Ectodermal cell (in vitro differentiated cells): Measurements from ENCODE around the gene SZRD1.
"Not testable (repeated sequence)": the region's sequence is repeated elsewhere in the genome, so short reads cannot be mapped to it uniquely, and the experiment has no call there.

Experiments used
- H3K27ac ChIP-seq: 2 replicates; pipeline ENCODE4 v1.7.0; 2013; ENCODE audit warnings: mild to moderate bottlenecking, low read depth, low read length; ENCODE audit not compliant: insufficient read depth, poor library complexity, severe bottlenecking
- H3K27me3 ChIP-seq: 2 replicates; pipeline ENCODE4 v1.7.0; 2013; ENCODE audit warnings: mild to moderate bottlenecking, low read length; ENCODE audit not compliant: insufficient read depth, control insufficient read depth, poor library complexity, severe bottlenecking
- H3K36me3 ChIP-seq: one replicate; pipeline ENCODE4 v1.7.0; 2013; ENCODE audit warnings: low read length; ENCODE audit not compliant: control insufficient read depth, insufficient read depth
- H3K4me1 ChIP-seq: one replicate; pipeline ENCODE4 v1.7.0; 2013; ENCODE audit warnings: low read length; ENCODE audit not compliant: control insufficient read depth, insufficient read depth
- H3K4me3 ChIP-seq: 2 replicates; pipeline ENCODE4 v1.7.0; 2013; ENCODE audit warnings: low read depth, low read length, control low read depth; ENCODE audit not compliant: insufficient read depth
- H3K9me3 ChIP-seq: 2 replicates; pipeline ENCODE4 v1.7.0; 2013; ENCODE audit warnings: mild to moderate bottlenecking, low read length, moderate library complexity; ENCODE audit not compliant: control insufficient read depth
- WGBS, 2 experiments: methylation state at CpG; one replicate each; pipeline ENCODE4 v1.1.7; 2013; ENCODE audit warnings: missing lambda C conversion rate in 2 of 2; 5-methylcytosine and 5-hydroxymethylcytosine counted together

The SZRD1 gene

GRCh38 chr1:16343276-16343675, 23.8 kb upstream of the SZRD1 start:
- not testable (repeated sequence) for H3K27me3 ChIP-seq, H3K4me3 ChIP-seq, H3K27ac ChIP-seq, H3K36me3 ChIP-seq, H3K4me1 ChIP-seq, H3K9me3 ChIP-seq
- WGBS, 2 experiments: 90% methylated on average over 6 of the region's 6 CpGs

GRCh38 chr1:16348414-16349182, 18.4 kb upstream of the SZRD1 start:
- no peaks in the 10 kb centered on the region for H3K27me3 ChIP-seq
- no peak overlapping the region for H3K27ac ChIP-seq
- no peaks in the 10 kb centered on the region for H3K36me3 ChIP-seq
- no peak overlapping the region for H3K4me3 ChIP-seq
- H3K9me3 ChIP-seq: no peaks in the 10 kb centered on the region
- peaks cover 6% of the 10 kb centered on the region for H3K4me1 ChIP-seq
- 91 to 94% methylated on average over 13 of the region's 14 CpGs for WGBS, 2 experiments

GRCh38 chr1:16349847-16350406, 17.1 kb upstream of the SZRD1 start:
- no peak overlapping the region for H3K27ac ChIP-seq
- no peaks in the 10 kb centered on the region for H3K9me3 ChIP-seq
- peaks cover 6% of the 10 kb centered on the region for H3K4me1 ChIP-seq
- H3K36me3 ChIP-seq: no peaks in the 10 kb centered on the region
- 91 to 92% methylated on average over 2 of the region's 2 CpGs for WGBS, 2 experiments
- no peaks in the 10 kb centered on the region for H3K27me3 ChIP-seq
- H3K4me3 ChIP-seq: no peak overlapping the region

GRCh38 chr1:16351456-16351993, 15.5 kb upstream of the SZRD1 start:
- peak overlapping the region; percentile 83 for H3K4me3 ChIP-seq
- no peaks in the 10 kb centered on the region for H3K9me3 ChIP-seq
- H3K27ac ChIP-seq: no peak overlapping the region
- no peaks in the 10 kb centered on the region for H3K27me3 ChIP-seq
- H3K4me1 ChIP-seq: peaks cover 6% of the 10 kb centered on the region
- WGBS, 2 experiments: 0 to 1% methylated on average over 20 of the region's 20 CpGs
- H3K36me3 ChIP-seq: no peaks in the 10 kb centered on the region

GRCh38 chr1:16351994-16352841, 14.8 kb upstream of the SZRD1 start, which contains the start of gene FBXO42:
Gene FBXO42 (minus strand): TSS chr1:16352480. CDS start chr1:16315418, 37,062 bp downstream.
- Histone ChIP-seq H3K9me3 (no peaks in the 10 kb centered on the region), H3K27ac (peak within 1 kb of the TSS; percentile 53), H3K4me3 (peak within 1 kb of the TSS; percentile 83), H3K4me1 (peaks cover 6% of the 10 kb centered on the region), H3K36me3 (no peaks in the 10 kb centered on the region), H3K27me3 (no peaks in the 10 kb centered on the region)
- 1% methylated on average over 81 of the region's 81 CpGs for WGBS, 2 experiments

GRCh38 chr1:16352842-16353535, 14.1 kb upstream of the SZRD1 start:
- no peaks in the 10 kb centered on the region for H3K9me3 ChIP-seq
- H3K27me3 ChIP-seq: no peaks in the 10 kb centered on the region
- WGBS, 2 experiments: 72 to 73% methylated on average over 11 of the region's 11 CpGs
- peaks cover 6% of the 10 kb centered on the region for H3K4me1 ChIP-seq
- H3K27ac ChIP-seq: peak overlapping the region; percentile 53
- peak overlapping the region; percentile 83 for H3K4me3 ChIP-seq
- H3K36me3 ChIP-seq: no peaks in the 10 kb centered on the region

GRCh38 chr1:16354619-16355018, 12.4 kb upstream of the SZRD1 start:
- no peak overlapping the region for H3K4me3 ChIP-seq
- 89 to 94% methylated on average over 2 of the region's 2 CpGs for WGBS, 2 experiments
- H3K27me3 ChIP-seq: no peaks in the 10 kb centered on the region

GRCh38 chr1:16356867-16357266, 10.2 kb upstream of the SZRD1 start:
- Histone ChIP-seq H3K4me1 (no peaks in the 10 kb centered on the region), H3K27me3 (no peaks in the 10 kb centered on the region), H3K36me3 (no peaks in the 10 kb centered on the region), H3K27ac (no peak overlapping the region), H3K9me3 (no peaks in the 10 kb centered on the region), H3K4me3 (no peak overlapping the region)
- WGBS, 2 experiments: 83 to 89% methylated on average over 1 to 2 of the region's 3 CpGs

More at GRCh38 chr1:16354619-16355018, 12.4 kb upstream of the SZRD1 start:
- Histone ChIP-seq H3K4me1 (peaks cover 6% of the 10 kb centered on the region), H3K9me3 (no peaks in the 10 kb centered on the region), H3K36me3 (no peaks in the 10 kb centered on the region), H3K27ac (no peak overlapping the region)

- not testable (repeated sequence) for H3K9me3 ChIP-seq, H3K4me1 ChIP-seq, H3K27ac ChIP-seq, H3K4me3 ChIP-seq, H3K36me3 ChIP-seq
- peaks cover 14% of the 10 kb centered on the region for H3K27me3 ChIP-seq
- 94 to 95% methylated on average over 3 of the region's 3 CpGs for WGBS, 2 experiments
These were observed 1.9 kb upstream of the SZRD1 start for GRCh38 chr1:16365146-16365498.
